Right renal pelvis (tissue), 4 donors: ENCODE data around the gene LONRF3. TPM values are rescaled to one million over a fixed set of nuclear protein-coding genes. Genes with fewer than 3 reads are reported as not detected.

Experiments used
- DNase-seq, 4 donors: peaks; one replicate each; pipeline ENCODE4 v3.0.0-alpha.2; 2013; ENCODE audit warnings: low read depth in 4 of 4, low spot score in 3 of 4, missing footprints in 1 of 4
- polyA plus RNA-seq, 4 donors: library from polyadenylated mRNA; unstranded; fragments of 120-200 nt; gene quantifications; one replicate each; pipeline ENCODE4 v1.2.1, GENCODE V29; 2013; ENCODE audit not compliant: insufficient read length in 4 of 4

LONRF3 gene
- 1 to 10 TPM in 1 of 4 donors, under 1 TPM in 3; 0.91 to 1.0 (median 0.96) TPM for polyA plus RNA-seq

- DNase-seq: no peak
Measured at GRCh38 chrX:118974088-118974907, at the start of gene LONRF3. LONRF3 (plus strand) TSS chrX:118974618; CDS start chrX:118974781, 163 bp downstream.

DNA sequence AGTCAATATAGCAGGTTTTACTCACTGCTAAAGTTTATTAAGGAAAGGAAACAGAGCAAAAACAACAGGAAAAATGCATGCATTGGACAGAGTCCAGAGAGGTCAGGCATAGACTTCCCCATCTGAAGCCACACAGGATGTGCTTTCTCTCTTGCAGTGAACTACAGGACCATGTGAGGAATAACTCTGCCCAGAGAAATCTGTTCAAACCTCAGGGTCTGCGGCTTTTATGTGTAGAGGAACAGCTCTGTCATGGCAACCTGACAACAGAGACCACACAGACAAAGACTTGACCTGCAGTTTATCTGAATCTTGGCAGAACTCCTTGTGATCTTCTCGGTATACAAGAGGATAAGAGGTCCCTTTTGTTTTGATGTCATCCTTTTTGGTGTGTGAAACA is 46.3 kb upstream of the LONRF3 start:
- DNase-seq: peak in 1 of 4 donors; percentile 0

DNA sequence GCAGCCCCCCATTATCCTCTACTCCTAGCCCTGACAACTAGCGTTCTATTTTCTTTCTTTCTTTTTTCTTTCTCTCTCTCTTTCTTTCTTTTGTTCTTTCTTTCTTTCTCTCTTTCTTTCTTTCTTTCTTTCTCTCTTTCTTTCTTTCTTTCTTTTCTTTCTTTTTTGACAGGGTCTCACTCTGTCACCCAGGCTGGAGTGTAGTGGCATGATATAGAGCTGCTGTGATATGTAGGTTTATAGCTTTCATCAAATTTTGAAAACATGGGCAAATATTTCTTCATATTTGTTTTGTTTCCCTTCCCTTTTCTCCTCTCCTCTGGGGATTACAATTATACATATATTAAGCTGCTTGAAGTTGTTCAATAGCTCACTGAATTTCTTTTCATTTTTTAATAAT is 39.1 kb upstream of the LONRF3 start:
- DNase-seq: no peak

- DNase-seq: no peak
Measured at GRCh38 chrX:118941147-118941546, 33.3 kb upstream of the LONRF3 start.

GRCh38 chrX:118943102-118943501 is 31.3 kb upstream of the LONRF3 start:
- no peak for DNase-seq

GRCh38 chrX:118945921-118946320 is 28.5 kb upstream of the LONRF3 start:
- no peak for DNase-seq

- no peak for DNase-seq
Measured at GRCh38 chrX:118948270-118948669, 26.1 kb upstream of the LONRF3 start.

GRCh38 chrX:118961866-118962560 is 12.4 kb upstream of the LONRF3 start:
- no peak for DNase-seq

GRCh38 chrX:118963159-118963558 is 11.3 kb upstream of the LONRF3 start:
- DNase-seq: no peak

DNA sequence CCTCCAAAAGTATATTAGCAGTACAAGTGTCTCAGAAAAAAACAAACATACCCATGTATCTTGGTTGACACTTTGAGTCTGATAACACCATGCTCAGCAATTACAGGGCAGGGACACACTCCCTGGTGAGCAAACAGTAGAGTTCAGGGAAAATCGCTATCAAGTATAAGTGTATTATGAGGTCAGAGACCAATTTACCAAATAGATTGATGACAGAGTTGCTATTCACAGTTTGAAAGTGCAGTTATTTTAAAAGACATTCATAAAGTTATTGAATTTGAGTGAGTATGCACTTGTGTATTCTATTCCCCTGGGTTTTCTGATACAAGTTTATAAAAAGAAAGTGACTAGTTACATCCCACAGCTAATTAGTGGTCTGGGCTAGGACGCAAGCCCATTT is 10.2 kb upstream of the LONRF3 start:
- no peak for DNase-seq

- DNase-seq: no peak
Measured at GRCh38 chrX:118965395-118965794, 9.0 kb upstream of the LONRF3 start.

DNA sequence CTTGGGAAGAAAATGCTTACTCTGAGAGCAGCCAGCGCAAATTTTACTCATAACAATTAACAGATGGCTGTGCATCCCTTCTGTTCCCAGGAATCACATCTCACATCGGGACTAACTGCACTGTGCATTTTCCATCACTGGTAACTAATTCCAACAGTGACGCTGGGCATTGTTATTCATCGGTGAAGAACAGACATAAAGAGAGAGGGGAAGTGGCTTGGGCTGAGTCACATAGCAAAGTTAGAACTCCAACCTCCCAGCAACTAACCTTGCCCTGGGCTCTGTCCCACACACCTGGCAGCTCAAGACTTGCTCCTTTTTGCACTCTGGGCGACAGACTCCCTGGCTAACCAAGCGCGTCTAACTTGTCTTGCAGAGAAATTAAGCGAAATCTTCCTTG is 6.4 kb upstream of the LONRF3 start:
- no peak for DNase-seq

DNA sequence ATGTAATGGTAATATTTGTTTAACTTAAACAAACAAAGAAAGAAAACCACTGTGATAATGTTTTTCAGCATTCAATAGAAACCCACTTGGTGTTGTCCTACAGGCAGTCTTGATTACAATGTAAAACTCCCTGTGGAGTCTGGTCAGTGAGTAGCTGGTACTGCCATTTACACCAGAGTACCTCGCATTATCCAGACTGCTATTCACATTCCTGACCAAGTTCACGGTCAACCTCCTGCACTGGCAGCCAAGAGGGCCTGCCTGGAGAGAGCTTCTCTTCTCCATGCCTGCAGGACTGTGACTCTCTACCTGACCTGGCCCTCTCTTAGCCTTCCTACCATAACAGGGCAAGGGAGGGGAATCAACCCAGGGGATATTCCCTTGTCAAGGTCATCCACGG is 2.9 kb upstream of the LONRF3 start:
- no peak for DNase-seq

DNA sequence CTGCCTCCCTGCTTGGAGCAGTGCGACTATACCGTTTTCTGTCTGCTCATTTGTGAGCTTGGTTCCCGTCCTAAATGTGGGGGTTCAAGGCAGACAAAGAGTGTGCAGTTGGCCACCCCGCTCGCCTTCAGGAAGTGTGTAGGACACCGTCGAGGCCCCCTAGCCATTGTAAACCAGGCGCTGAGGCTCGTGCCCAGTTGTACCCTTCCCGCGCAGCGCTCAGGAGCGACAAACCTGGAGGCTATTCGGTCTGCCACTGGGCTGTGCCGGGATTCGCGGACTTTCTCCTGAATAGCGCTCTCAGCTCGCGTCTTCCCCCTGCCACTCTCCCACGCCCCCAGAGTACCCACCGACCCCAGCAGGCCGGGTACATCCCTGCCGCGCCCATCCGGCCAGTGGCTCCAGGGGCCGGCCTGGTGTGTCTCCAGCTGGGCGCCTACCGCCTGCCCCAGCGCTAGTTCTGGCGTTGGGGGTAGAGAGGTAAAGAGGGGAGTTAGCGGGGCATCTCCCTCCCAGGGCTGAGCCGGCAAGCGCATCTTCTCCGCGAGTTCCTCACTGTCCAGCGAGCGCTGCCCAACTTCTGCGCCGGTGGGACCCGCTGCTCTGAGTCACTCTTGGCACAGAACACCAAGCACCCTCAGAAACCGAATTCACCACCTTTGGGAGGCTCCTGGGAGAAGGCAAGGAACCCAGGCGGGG is 880 bp upstream of the LONRF3 start:
- no peak for DNase-seq

GRCh38 chrX:118974908-118975671 is 672 bp downstream of the LONRF3 start:
- no peak for DNase-seq

GRCh38 chrX:118975831-118976598 is 1.6 kb downstream of the LONRF3 start:
- DNase-seq: no peak

DNA sequence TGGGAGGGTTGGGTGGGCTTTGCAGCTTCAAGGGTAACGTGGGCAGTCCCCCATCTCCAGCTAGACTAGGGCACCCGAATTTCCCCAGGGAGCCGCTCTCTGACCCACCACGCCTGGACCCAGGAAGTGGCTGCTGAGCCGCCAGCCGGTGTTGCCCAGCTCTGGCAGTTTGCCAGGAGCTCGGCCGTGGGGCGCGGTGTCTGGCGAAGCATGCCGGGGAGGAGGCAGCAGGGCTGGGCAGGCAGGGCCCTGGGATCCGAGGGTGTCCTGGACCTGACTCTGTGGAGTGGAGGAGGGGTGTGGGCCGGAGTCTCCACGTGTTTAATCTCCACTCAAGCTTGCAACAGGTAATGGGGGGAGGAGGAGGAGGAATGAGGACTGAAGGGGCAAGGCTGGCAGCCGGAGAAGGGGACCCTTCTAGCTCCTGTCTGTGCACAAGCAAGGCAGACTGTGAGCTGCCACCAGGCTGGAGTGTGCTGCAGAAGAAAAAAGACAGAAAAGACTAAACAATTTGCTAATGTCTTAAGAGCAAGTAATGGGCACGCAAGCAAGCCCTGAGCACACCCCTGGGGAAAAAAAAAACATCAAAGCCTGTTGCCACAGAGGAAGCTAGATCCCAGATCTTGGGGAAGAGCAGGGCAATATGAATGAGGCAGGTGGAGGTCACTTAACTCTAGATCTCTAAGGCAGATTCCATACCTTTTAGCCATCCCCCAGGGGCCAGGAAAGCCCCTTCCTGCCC is 2.4 kb downstream of the LONRF3 start:
- DNase-seq: no peak

GRCh38 chrX:118977424-118977823 is 3.0 kb downstream of the LONRF3 start:
- no peak for DNase-seq

DNA sequence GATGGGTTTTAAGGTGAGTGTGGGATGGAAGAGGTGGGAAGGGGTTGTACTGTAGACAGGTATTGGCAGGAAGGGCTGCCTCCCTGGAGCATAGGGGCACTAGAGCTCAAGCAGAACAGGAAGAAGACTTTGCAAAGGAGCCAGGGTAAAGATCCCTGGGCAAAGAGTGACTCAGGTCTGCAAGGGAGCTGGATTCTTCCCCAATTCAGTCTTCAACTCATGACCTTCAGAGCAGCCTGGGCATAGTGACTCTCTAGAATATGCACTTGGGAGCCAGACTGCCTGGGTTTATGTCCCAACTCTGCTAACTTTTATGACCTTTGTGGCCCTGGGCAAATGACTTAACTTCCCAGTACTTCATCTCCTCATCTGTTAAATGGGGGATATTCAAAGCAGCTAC is 4.0 kb downstream of the LONRF3 start:
- no peak for DNase-seq
